ENCODE data around the gene ATP9B.
A peak's percentile ranks its signal among the peaks of the same experiment; 100 is the strongest.

The ATP9B gene

DNA sequence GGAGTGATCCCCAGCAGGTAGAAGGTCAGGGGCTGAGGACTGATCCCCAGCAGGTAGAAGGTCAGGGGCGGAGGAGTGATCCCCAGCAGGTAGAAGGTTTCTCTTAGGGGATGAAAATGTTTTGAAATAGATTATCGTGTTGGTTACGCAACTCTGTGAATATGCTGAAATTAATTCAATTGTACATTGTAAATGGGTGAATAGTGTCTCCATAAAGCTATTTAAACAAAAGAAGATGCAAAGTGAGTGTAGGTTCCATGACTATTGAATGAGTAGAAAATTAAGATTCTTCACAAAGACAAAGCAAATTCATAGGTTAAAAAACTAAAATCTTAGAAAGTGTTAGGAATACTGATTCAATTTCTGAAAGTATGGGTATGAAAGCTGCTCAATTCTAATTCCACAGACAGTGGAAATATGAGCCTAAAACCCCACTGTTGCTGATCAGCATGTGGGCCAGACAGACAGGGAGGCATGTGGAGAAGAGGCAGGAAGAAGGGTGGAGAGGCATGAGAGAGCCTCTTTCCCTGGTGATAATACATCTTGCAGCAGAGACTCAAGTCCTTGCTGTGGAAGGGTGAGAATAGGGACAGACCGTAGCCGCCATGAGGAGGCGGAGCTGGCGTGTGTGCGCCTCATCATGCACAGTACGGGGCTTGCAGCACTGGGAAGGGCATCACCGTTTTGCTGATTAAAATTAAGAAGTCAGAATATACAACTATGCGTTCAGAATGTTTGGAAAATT is 240.6 kb downstream of the ATP9B start:
- TF ChIP-seq, protein P1, sequence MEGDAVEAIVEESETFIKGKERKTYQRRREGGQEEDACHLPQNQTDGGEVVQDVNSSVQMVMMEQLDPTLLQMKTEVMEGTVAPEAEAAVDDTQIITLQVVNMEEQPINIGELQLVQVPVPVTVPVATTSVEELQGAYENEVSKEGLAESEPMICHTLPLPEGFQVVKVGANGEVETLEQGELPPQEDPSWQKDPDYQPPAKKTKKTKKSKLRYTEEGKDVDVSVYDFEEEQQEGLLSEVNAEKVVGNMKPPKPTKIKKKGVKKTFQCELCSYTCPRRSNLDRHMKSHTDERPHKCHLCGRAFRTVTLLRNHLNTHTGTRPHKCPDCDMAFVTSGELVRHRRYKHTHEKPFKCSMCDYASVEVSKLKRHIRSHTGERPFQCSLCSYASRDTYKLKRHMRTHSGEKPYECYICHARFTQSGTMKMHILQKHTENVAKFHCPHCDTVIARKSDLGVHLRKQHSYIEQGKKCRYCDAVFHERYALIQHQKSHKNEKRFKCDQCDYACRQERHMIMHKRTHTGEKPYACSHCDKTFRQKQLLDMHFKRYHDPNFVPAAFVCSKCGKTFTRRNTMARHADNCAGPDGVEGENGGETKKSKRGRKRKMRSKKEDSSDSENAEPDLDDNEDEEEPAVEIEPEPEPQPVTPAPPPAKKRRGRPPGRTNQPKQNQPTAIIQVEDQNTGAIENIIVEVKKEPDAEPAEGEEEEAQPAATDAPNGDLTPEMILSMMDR (IDR thresholded peaks at IDR 0.05; ENCODE audit: low read depth, low read length, missing control alignments), result no peak
- DNase-seq (ENCODE audit: low read depth), result no peak
- H3K4me3 ChIP-seq (ENCODE audit: low read depth, low read length), result no peak overlapping the region

DNA sequence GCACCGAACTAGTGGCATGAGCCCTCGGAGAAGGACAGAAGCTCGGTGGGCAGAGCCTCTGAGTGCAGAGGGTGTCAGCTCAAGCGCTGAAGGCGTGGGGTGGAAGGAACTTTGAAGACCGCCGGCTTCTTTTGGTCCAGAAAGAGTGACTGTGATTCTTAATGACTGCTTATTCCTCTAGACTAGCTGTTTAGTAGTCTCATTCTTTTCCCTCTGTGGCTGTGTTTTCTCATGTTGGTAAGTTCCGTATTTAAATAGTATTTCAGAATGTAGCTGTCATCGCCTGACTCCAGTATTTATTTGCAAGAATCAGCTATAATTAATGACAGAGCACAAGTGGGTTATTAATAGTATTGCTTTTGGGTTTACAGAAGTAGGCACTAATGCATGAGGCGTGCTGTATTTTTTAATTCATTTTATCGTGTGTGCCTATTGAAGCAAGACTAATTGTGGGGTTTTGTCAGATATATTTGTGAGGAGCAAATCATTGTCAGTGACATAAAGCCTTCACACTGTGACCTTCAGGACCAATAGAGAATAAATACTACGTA is 245.7 kb downstream of the ATP9B start:
- H3K4me3 ChIP-seq (ENCODE audit: low read depth, low read length), result no peak overlapping the region
- TF ChIP-seq, protein P1 (IDR thresholded peaks at IDR 0.05; ENCODE audit: low read depth, low read length, missing control alignments), result no peak
- DNase-seq (ENCODE audit: low read depth), result no peak

DNA sequence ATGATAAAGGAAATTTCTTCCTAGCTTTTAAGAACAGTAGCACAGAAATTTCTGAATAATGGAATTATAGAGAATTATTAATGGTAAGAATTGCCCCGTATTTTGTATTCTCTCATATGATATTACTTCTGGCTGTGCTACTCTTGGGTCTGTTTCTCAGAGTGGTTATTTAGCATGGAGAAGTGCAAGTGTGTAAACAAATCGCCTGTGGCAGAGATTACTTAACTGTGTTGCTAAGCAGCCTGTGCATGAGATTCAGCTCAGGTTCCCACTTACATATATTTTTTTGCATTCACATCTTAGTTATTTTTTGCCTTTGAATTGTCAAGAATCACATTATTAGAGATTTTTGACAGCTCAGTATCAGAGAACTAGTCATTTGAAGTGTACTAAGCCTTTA is 246.4 kb downstream of the ATP9B start:
- H3K4me3 ChIP-seq (ENCODE audit: low read depth, low read length), result no peak overlapping the region
- no peak for DNase-seq (ENCODE audit: low read depth)

DNA sequence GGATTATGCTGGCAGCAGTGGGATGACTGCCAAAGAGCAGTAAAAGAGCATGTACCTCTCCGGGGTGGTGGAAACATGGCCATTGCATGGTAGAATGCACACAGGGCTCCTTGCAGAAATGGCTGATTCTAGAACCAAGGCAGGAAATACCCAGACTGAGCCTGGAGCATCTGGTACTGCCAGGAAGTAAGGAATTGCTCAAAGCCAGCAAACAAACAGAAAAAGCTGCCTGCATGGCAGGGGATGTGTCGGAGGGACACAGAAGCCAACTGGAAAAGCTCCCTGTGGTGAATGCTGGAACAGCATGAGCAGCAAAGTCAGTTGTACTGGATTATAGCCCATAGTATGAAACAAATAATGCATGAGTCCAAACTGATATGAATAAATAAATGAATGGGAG is 248.5 kb downstream of the ATP9B start:
- H3K4me3 ChIP-seq (ENCODE audit: low read depth, low read length), result no peak overlapping the region
- TF ChIP-seq, protein P1 (IDR thresholded peaks at IDR 0.05; ENCODE audit: low read depth, low read length, missing control alignments), result peak; percentile 12
- DNase-seq (ENCODE audit: low read depth), result no peak

More for the DNA sequence above, 246.4 kb downstream of the ATP9B start:
- TF ChIP-seq, protein P1 (IDR thresholded peaks at IDR 0.05; ENCODE audit: low read depth, low read length, missing control alignments), result no peak

DNA sequence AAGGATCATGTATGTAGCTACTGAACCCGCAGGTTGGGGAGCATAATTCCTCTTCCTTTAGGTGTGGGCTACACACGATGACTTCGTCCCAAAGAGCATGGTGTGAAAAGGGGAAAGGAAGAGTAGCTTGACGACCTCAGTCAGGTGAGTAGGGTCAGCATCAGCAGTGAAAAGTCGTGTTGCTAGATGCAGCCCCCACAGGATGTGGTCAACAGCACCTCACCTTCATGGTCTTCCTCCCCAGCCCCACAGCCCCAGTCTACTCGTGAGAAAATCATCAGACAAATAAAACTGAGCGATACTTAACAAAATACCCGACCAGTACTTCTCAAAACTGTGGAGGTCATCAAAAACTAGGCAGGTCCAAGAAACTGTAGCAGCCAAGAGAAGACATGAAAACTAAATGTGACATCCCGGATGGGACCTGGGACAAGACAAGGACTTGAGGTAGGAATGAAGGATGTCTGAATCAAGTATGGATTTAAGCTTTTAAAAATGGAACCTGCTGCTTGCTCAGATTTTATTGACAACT is 249.0 kb downstream of the ATP9B start:
- DNase-seq (ENCODE audit: low read depth), result no peak
- H3K4me3 ChIP-seq (ENCODE audit: low read depth, low read length), result no peak overlapping the region
- TF ChIP-seq, protein P1 (IDR thresholded peaks at IDR 0.05; ENCODE audit: low read depth, low read length, missing control alignments), result no peak

DNA sequence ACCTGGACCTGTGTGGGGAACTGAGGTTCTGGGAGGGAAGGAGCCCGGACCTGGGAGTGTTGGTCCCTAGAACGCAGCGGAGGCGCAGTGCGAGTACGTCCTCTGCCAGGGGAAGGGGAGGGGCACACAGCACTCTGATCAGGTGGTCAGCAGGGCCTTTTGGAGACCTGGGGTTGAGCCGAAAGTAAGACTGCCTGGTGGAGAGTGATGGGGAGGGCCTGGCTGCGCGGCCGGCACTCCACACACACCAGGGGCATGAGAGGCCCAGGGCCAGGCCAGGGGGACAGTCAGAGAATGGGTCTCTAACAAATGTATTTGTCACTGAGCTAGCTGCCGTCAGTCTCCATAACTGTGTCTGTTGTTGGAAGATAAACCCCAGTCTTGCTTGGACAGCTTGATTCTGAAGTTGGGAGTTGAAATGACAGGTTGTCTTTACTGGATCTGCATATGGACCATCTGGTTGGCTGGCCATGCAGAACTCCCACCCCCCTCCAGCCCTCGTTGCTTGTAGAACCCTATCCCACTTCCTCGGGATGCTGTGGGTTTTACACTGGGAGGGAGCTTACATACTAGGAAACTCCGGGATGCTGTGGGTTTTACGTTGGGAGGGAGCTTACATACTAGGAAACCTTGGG is 251.1 kb downstream of the ATP9B start:
- no peak for DNase-seq (ENCODE audit: low read depth)
- TF ChIP-seq, protein P1 (IDR thresholded peaks at IDR 0.05; ENCODE audit: low read depth, low read length, missing control alignments), result no peak
- H3K4me3 ChIP-seq (ENCODE audit: low read depth, low read length), result no peak overlapping the region

Data from GM12864 (cell line).